Astrocyte of the spinal cord (primary cell): ENCODE measurements around the gene CKMT1B.
"Not testable (repeated sequence)": the region's sequence is repeated elsewhere in the genome, so short reads cannot be mapped to it uniquely, and the experiment has no call there.

Experiments
- DNase-seq: peaks from one replicate; pipeline ENCODE4 v3.0.0; 2011; ENCODE audit warnings: low read depth, low spot score
- H3K4me3 ChIP-seq: 2 replicates; pipeline ENCODE4 v1.5.1; 2011; ENCODE audit warnings: low read depth, mild to moderate bottlenecking, low read length, moderate library complexity
- in situ Hi-C: cut with HindIII; loops from 2 replicates; pipeline ENCODE4 v1.10.0; 2017; ENCODE audit warnings: low sequenced_read_pairs
- TF ChIP-seq, protein P1 (sequence below): IDR thresholded peaks from 2 replicates; pipeline ENCODE4 v1.5.1; 2012; ENCODE audit warnings: low read depth, mild to moderate bottlenecking, low read length, inconsistent platforms

The CKMT1B gene

DNA sequence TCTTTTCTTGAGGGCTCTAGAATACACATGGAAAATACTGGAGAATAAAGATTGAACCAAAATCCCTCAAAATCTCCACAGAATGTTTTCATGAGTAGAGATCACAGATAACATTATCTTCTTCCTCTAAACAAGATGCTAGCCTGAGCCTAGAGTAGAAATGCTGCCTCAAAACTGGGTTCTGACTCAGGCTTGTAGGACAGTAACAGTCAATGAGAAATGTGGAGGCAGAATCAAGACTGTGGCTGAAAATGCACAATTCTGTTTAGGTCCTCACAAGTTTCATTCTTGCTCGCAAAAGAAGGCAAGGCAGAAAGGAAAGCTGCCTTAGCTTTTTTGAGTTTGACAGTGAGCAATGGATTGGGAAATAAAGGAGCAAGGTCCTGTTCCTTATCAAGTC, 19.2 kb upstream of the CKMT1B start:
- DNase-seq, H3K4me3 ChIP-seq, in situ Hi-C loops: not testable (repeated sequence)

DNA sequence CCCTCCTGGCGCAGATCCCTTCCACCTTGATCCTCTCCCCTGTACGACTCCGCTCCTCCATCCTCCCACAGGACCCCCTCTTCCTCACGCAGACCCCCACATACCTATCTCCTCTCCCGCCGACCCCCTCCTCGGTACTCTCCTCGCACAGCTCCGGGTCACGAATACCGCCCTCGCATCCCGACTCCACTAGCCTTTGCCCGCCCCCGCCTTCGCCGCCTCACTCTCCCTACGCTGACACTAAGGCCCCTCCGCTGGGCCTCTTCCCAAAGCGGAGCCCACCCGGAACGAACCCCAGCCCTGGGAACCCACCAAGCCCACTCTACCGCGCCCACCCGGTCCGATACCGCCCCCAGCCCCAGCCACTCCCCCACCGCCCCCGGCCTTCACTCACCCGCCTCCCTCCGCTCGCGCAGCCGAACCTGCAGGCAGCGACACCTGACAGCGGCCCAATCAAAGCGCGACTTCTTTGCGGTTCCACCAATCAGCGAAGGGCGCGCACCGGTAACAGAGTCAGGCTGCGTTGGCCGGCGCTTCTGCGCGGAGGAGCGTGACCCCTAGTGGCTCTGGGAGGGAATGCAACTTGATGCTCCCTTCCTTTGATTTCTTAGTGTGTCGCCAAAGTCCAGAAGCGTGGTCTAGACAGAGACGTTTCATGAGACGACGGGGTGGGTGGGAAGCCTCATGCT, 3.9 kb upstream of the CKMT1B start, which contains the start of gene PPIP5K1:
TSS of gene PPIP5K1 (minus strand) at position 431 of the 689 bp plus-strand sequence. CDS start 5,704 bp downstream, outside the sequence.
- DNase-seq, H3K4me3 ChIP-seq, in situ Hi-C loops: not testable (repeated sequence)

DNA sequence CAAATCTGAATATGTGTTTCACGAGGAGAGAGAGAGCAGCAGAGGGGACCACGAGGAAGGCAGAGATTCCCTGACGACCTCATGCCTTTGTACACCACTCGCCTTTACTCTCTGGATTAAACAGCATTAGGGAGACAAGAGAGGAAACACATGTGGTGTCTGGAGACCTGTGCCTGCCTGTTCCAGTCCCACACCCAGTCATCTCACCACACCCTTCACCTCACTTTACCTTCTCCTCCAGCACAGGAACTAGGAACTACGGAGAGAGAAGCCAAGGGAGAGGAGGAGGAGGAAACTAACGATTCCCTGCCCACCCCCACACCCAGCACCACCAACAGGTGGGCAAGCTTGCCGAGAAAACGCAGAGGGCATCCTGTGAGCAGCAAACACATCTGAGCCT, 986 bp upstream of the CKMT1B start:
- DNase-seq, in situ Hi-C loops, H3K4me3 ChIP-seq: not testable (repeated sequence)

DNA sequence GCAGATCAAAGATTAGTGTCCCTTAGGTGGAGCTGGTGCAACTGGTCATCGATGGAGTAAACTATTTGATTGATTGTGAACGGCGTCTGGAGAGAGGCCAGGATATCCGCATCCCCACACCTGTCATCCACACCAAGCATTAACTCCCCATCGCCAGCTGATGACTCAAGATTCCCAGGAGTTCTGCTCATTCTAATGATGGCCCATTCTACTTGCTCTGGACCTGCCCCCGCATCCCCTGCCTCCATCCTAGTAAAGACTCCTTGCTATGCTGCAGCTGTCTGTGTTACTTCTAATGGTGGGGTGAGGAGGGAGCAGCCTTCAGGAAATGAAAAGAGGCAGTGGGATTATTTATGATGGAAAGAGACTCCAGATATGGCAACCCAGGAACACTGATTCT, 5.3 kb downstream of the CKMT1B start:
- in situ Hi-C loops, DNase-seq, H3K4me3 ChIP-seq: not testable (repeated sequence)

DNA sequence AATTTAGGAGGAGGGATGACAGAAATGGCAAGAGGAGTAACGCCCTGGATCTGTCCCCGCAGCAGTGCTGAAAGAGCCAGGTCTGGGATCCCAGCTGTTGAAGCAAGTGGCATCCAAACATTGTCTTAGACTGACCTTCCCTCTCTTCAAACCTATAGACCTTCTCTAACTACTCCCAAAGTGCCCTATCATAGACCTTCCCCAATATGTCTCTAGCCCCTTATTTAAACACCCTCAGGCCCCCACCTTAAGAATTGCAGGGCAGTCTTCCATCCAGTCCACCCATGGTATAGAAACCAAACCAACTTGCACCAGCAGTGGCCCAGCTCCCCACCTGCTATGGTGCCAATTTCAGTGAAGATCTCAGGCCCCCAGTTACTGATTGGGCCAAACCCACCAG, 6.4 kb downstream of the CKMT1B start:
- H3K4me3 ChIP-seq, DNase-seq, in situ Hi-C loops: not testable (repeated sequence)

DNA sequence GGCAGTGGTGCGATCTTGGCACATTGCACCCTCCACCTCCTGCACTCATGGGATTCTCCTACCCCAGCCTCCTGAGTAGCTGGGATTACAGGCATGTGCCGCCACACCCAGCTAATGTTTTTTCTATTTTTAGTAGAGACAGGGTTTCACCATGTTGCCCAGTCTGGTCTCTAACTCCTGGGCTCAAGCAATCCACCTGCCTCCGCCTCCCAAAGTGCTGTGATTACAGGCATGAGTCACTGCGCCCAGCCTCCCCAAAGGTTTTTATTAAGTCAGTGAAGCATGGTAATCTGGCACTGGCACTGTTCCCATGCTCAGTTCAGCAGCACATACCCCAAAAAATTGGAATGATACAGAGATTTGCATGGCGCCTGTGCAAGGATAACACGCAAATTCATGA, 8.4 kb downstream of the CKMT1B start:
- DNase-seq, in situ Hi-C loops, H3K4me3 ChIP-seq: not testable (repeated sequence)

DNA sequence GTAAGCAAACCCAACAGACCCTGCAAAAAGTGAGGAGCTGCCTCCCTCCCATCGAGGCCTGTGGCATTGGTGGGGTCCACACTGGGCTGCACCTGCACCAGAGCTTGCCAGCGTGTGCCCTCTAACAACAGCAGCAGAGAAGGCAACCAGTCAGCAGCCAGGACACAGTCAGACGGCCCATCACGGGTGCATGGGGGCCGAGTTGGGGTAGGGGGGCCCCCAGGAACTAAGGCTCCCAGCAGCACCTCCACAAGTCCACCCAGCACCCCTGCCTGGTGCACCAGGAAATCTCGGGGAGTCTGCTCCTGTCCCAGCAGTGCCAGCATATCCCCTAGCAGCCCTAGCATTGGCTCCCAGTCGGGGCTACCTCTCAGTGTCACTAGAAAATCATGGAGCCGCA, 23.9 kb downstream of the CKMT1B start:
- in situ Hi-C loops, result not testable (repeated sequence)

DNA sequence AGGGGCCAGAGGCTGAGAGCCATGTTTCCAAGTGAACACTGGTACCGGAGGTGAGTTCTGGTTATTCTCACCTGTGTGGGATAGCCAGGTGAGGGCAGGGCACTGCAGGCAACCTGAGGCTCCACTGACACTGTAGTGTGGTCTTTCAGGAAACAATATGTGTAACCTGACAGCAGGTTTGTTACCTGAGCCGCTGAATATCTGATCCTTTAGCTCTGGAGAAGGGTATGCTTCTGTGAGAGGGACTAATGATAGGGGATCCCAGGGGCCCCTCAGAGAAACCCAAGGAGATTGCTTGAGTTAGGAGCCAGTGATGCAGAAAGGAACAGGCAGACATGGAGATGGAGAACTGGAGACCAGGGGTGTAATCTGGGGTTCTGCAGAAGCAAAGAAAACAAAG, 24.9 kb downstream of the CKMT1B start, which contains the start of gene STRC:
TSS of gene STRC (minus strand) at position 101 of the 400 bp plus-strand sequence. CDS start at position 23, 78 bp downstream.
- DNase-seq, H3K4me3 ChIP-seq, in situ Hi-C loops: not testable (repeated sequence)

More for the DNA sequence above, 23.9 kb downstream of the CKMT1B start:
- not testable (repeated sequence) for DNase-seq, H3K4me3 ChIP-seq

DNA sequence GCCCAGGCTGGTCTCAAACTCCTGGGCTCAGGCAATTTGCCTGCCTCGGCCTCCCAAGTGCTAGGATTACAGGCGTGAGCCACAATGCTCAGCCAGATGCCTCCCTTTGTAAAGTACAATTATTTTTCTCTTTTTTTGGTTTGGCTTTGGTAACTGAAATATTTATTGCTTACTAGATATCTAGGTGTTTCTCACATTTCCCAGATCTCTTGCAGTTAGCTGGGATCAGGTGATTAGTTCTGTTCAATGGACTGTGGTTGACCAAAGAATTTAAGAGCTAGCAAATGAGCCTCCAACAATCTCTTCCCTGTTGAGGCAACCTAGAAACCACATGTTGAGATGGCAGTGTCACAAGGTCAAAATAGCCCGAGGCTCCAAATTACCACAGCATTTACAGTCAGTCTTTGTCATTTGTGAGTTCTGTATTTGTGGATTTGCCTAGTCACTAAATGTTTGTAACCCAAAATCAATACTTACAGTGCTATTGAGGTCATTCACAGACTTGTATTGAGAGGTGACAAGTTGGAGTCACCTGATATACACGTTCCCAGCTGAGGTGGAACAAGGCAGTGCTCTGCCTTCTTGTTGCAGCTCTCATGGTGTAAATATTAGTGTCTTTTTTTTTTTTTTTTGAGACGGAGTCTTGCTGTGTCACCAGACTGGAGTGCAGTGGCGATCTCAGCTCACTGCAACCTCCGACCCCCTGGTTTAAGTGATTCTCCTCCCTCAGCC, 28.4 kb downstream of the CKMT1B start:
- H3K4me3 ChIP-seq, in situ Hi-C loops, DNase-seq: not testable (repeated sequence)

DNA sequence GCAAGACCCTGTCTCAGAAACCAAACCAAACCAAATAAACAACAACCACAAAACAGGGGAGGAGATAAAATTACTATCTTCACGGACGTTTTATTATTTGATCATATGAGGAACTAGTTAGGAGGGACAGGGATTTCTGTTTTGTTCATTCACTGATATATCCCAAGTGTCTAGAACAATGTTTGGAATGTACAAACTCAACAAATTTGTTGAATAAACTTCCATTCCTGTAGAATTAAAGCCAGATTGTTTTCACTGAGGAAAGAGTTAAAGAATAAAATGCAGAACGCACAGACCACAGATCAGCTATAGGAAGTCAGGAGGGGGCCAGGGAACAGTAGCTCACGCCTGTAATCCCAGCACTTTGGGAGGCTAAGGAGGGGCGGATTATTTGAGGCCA, 31.3 kb downstream of the CKMT1B start:
- H3K4me3 ChIP-seq, result no peak overlapping the region
- in situ Hi-C loops, result no loop called here
- DNase-seq, result no peak

DNA sequence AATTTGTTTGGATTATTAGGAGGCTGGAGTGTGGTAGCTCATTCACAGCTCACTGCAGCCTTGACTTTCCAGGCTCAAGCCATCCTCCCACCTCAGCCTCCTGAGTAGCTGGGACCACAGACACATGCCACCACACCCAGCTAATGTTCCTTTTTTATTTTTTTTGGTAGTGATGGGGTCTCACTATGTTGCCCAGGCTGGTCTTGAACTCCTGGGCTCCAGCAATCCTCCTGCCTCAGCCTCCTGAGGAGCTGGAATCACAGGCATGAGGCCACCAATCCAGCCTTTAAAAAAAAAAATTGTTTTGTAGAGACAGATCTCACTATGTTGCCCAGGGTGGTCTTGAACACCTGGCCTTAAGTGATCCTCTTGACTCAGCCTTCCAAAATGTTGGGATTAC, 33.1 kb downstream of the CKMT1B start:
- H3K4me3 ChIP-seq, DNase-seq, in situ Hi-C loops: not testable (repeated sequence)

More for the DNA sequence above, 31.3 kb downstream of the CKMT1B start:
- TF ChIP-seq, protein P1, sequence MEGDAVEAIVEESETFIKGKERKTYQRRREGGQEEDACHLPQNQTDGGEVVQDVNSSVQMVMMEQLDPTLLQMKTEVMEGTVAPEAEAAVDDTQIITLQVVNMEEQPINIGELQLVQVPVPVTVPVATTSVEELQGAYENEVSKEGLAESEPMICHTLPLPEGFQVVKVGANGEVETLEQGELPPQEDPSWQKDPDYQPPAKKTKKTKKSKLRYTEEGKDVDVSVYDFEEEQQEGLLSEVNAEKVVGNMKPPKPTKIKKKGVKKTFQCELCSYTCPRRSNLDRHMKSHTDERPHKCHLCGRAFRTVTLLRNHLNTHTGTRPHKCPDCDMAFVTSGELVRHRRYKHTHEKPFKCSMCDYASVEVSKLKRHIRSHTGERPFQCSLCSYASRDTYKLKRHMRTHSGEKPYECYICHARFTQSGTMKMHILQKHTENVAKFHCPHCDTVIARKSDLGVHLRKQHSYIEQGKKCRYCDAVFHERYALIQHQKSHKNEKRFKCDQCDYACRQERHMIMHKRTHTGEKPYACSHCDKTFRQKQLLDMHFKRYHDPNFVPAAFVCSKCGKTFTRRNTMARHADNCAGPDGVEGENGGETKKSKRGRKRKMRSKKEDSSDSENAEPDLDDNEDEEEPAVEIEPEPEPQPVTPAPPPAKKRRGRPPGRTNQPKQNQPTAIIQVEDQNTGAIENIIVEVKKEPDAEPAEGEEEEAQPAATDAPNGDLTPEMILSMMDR, result no peak

DNA sequence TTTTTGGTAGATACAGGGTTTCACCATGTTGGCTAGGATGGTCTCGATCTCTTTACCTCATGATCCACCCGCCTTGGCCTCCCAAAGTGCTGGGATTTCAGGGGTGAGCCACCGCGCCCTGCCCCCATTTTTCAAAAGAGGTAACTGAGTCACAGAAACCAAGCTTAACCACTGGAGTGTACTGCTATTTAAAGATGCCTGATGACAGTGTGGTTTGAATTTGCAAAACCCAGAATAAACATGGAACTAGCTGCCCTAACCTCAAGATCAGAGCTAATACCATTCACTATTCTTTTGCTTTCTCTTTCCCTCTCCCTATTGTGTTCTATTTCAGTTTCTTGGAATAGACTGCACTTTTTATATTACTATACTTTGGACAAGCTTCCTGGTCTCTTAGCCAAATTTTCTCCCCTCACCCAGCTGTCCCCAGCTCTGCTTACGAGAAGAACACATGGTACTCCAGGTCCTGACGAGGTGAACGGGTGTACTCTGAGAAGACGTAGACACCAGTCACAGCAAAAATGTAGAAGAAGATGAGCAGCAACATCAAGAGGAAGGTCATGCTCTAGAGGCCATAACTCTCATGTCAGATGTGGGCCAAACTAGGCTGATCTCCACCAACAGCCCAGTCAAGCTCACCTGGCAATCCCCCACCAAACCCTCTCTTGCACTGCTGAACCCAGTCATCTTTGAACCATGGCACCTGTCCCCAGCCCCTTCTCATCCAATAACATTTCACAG, 44.8 kb downstream of the CKMT1B start:
- DNase-seq, H3K4me3 ChIP-seq, in situ Hi-C loops: not testable (repeated sequence)
